WERI-Rb-1 (cell line): ENCODE data around the gene RXRB.

Experiments
- DNase-seq: peaks from one replicate; pipeline ENCODE4 v3.0.0-alpha.2; 2020
- H3K27ac ChIP-seq: fragments of 250-450 bp; sonication (Bioruptor Pico); 2 replicates; pipeline ENCODE4 v1.5.1; 2020; ENCODE audit warnings: mild to moderate bottlenecking, moderate library complexity
- H3K27me3 ChIP-seq: fragments of 250-450 bp; sonication (Bioruptor Pico); 2 replicates; pipeline ENCODE4 v1.5.1; 2021; ENCODE audit warnings: mild to moderate bottlenecking, low read depth, moderate library complexity; ENCODE audit not compliant: insufficient read depth, severe bottlenecking
- H3K36me3 ChIP-seq: fragments of 250-450 bp; sonication (Bioruptor Pico); 2 replicates; pipeline ENCODE4 v1.5.1; 2020; ENCODE audit warnings: mild to moderate bottlenecking, moderate library complexity
- H3K4me3 ChIP-seq: 2 replicates; pipeline ENCODE4 v1.5.1; 2011; ENCODE audit warnings: low read depth, mild to moderate bottlenecking, control low read depth, low read length
- H3K9me3 ChIP-seq: fragments of 250-450 bp; sonication (Bioruptor Pico); 2 replicates; pipeline ENCODE4 v1.5.1; 2021; ENCODE audit warnings: mild to moderate bottlenecking, moderate library complexity; ENCODE audit not compliant: severe bottlenecking
- TF ChIP-seq, protein P1 (sequence below): IDR thresholded peaks from 2 replicates; pipeline ENCODE4 v1.5.1; 2011; ENCODE audit warnings: low read depth, mild to moderate bottlenecking, control low read depth, inconsistent platforms, low read length

Gene RXRB

DNA sequence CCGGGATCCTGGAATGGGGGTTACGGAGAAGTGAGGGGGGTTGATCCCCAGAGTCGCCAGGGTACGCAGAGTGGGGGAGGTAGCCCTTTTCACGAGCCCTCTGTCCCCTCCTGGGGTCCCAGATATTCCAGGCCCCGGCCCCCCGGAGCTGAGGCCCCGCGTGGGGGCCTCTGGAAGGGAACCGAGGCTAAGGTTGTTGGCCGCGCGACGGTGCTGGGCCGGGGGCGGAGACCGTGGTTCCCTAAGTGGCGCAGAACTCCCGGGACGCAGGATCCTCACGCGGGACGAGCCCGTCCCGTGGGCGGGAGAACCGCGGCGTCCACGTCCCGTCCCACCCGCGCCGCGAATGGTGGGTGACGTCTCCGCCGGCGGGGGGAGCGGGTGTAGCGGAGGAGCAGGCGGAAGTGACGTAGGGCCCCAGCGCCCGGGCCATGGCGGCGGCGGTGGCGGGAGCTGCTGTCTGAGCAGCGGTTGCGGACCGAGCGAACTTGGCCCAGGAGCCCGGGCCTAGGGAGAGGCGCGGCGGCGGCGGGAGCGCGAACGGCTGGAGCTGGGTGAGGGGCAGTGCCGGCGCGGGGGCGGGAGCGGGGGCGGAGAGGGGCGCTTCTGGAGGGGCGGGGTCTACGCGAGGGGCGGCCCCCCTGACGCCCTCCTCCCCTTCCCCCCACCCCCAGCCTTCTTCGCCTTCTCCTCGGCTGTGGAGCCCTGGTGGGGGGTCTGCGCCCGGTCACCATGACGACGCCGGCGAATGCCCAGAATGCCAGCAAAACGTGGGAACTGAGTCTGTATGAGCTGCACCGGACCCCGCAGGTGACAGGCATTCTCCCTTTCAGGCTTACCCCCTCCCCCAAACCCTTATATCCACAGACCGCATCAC, 7.9 kb upstream of the RXRB start, which contains the start of gene RING1:
Gene RING1, plus strand, starts transcription at position 410 of the 877 bp plus-strand sequence. Its CDS starts 323 bp downstream, at position 733.
- peak within 1 kb of the TSS; percentile 89 for H3K27ac ChIP-seq
- peak within 1 kb of the TSS; percentile 91 for H3K4me3 ChIP-seq
- H3K9me3 ChIP-seq = no peaks in the 10 kb centered on the region
- TF ChIP-seq, protein P1, sequence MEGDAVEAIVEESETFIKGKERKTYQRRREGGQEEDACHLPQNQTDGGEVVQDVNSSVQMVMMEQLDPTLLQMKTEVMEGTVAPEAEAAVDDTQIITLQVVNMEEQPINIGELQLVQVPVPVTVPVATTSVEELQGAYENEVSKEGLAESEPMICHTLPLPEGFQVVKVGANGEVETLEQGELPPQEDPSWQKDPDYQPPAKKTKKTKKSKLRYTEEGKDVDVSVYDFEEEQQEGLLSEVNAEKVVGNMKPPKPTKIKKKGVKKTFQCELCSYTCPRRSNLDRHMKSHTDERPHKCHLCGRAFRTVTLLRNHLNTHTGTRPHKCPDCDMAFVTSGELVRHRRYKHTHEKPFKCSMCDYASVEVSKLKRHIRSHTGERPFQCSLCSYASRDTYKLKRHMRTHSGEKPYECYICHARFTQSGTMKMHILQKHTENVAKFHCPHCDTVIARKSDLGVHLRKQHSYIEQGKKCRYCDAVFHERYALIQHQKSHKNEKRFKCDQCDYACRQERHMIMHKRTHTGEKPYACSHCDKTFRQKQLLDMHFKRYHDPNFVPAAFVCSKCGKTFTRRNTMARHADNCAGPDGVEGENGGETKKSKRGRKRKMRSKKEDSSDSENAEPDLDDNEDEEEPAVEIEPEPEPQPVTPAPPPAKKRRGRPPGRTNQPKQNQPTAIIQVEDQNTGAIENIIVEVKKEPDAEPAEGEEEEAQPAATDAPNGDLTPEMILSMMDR = no peak
- H3K36me3 ChIP-seq = peaks cover 42% of the 10 kb centered on the region
- H3K27me3 ChIP-seq = no peaks in the 10 kb centered on the region
- peak; percentile 90 for DNase-seq

DNA sequence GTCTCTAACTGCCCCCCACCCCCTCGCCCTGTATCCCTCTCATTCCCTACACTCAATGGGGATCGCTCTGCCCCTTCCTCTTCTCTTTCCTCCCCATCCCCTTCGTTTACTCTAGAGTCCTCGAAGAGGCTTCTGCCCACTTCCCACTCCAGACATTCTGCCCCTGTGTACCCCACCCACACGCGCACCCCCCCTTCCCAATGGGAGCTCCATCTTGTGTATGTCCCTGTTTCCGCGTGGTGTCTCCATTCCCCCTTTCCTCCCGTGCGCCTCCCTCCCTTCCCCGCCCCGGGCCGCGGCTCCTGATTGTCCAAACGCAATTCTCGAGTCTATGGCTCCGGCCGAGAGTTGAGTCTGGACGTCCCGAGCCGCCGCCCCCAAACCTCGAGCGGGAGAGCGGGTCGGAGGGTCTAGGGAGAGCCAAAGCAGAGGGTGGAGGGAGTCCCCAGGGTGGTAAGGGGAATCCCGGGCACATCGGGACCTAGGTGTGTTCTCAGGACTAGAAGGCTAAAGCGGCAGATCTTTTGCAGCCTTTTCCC, 7.2 kb upstream of the RXRB start:
- Histone ChIP-seq H3K27me3 (no peaks in the 10 kb centered on the region), H3K9me3 (no peaks in the 10 kb centered on the region), H3K36me3 (peaks cover 49% of the 10 kb centered on the region), H3K27ac (peak overlapping the region; percentile 89), H3K4me3 (peak overlapping the region; percentile 91)
- TF ChIP-seq, protein P1 = no peak
- peak; percentile 71 for DNase-seq

DNA sequence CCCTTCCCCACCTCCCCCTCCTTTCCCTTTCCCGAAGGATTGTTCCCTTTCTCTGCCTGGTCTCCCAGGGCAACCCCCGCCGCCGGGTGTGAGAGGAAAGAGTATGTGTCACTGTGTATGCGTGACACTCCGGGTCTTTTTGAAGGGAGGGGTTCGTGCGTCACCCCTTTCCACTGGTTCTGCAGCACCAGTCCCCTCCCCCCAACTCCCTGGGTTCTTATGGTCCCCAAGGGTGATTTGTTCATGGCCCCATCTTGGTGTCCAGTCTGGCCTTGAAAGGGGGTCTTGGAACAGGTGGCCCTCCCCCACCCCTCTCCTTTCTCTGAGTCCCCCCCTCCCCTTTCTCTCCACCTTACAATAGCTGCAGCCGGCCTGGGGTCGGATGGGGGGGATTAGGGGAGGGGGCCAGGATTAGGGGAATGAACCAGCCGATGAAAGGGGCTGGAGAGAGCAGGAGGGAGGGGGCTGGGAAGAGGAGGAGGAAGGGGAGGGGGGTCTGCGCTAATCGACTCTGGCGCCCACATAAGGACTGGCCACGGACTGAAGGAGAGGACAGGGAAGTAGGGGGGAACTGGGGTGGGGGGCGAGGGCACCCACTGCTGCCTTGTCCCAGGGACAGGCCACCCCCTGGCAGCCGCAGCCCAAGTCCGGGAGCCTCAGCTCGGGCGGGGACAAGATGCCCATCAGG, 6.5 kb upstream of the RXRB start:
- peak overlapping the region; percentile 89 for H3K27ac ChIP-seq
- H3K4me3 ChIP-seq = peak overlapping the region; percentile 91
- DNase-seq = no peak

DNA sequence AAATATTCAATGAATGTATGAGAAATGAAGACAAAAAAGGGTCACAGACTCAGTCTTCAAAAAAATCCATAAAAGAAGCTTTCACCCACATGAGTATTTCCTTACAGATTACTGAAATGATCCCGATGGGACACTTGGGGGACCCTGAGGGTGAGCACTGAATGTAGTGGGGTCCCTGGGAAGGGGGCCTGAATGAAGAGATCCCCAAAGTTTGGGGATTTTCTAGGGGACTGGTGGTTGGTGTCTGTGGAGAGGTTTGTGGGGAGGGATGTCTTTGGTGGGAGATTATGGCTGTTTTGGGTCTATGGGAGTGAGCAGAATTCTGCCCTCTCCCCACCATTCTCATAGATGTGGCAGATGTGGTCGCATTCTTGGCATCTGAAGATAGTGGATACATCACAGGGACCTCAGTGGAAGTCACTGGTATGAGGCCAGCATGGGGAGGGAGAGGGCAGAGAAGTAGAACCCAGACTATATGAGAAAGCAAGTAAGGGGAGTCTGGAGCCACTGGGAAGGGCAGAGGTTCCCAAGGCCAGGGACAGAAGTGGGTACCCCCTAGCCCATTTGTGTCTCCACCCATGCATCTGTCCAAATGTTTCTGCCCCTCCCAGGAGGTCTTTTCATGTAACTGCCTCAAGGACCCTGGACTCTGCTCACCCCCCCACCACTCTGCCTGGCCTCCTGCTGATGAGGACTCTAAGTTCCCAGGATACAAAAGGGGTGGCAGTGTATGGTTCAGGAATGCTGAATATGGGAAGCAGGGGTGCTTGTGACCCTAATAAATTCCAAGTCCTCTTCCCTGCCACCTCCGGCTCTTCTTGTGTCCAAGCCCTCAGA, 5.8 kb upstream of the RXRB start:
- no peaks in the 10 kb centered on the region for H3K9me3 ChIP-seq
- H3K27me3 ChIP-seq = no peaks in the 10 kb centered on the region
- DNase-seq = no peak
- peaks cover 51% of the 10 kb centered on the region for H3K36me3 ChIP-seq
- no peak overlapping the region for H3K4me3 ChIP-seq
- H3K27ac ChIP-seq = no peak overlapping the region; the same call in 1 of the 2 replicates
- TF ChIP-seq, protein P1 = no peak

More for the DNA sequence above, 6.5 kb upstream of the RXRB start:
- Histone ChIP-seq H3K9me3 (no peaks in the 10 kb centered on the region), H3K36me3 (peaks cover 49% of the 10 kb centered on the region), H3K27me3 (no peaks in the 10 kb centered on the region)
- TF ChIP-seq, protein P1 = no peak

DNA sequence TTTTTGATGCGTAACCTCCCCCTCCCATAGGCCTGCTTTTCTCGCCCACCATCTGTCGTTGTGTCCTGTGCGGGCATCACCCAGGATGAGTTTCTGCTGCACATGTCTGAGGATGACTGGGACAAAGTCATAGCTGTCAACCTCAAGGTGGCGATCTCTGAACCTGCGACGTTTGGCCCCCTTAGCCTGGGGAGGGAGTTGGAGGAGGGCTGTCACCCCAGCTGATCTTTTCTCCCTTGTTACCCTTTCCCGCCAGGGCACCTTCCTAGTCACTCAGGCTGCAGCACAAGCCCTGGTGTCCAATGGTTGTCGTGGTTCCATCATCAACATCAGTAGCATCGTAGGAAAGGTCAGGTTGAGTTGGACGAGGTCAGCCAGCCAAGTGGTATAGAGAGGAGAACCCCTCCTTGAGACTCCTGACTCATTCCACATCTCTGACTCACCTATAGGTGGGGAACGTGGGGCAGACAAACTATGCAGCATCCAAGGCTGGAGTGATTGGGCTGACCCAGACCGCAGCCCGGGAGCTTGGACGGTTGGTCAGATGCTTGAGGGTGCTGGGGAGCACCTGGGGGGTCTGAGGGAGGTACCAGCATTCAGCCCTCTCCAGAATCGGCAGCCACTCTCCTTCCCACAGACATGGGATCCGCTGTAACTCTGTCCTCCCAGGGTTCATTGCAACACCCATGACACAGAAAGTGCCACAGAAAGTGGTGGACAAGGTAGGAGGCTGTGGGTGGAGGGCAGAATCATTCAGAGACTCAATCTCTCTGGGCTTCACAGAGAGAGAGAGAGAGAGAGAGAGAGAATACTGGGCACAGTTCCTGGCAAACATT, 4.9 kb upstream of the RXRB start:
- DNase-seq = peak; percentile 89
- peaks cover 45% of the 10 kb centered on the region for H3K36me3 ChIP-seq
- TF ChIP-seq, protein P1 = peak; percentile 75
- H3K27me3 ChIP-seq = no peaks in the 10 kb centered on the region
- H3K4me3 ChIP-seq = peak overlapping the region; percentile 88
- H3K27ac ChIP-seq = peak overlapping the region; percentile 90
- H3K9me3 ChIP-seq = no peaks in the 10 kb centered on the region
